Natural killer cell (primary cell): ENCODE data around the gene SLC44A5. TPM values are rescaled to one million over a fixed set of nuclear protein-coding genes. Genes with fewer than 3 reads are reported as not detected.

ENCODE experiments used
- ATAC-seq, 3 donors: fragments of 150-1000 bp in 2 of 3; fragments of 200-7000 bp in 1 of 3; cut with Tn5 transposase; 1 replicate in 1 of 3; 2 replicates in 2 of 3; pipeline ENCODE4 v1.10.0; 2021; ENCODE audit warnings: mild to moderate bottlenecking in 2 of 3, moderate library complexity in 2 of 3
- DNase-seq, 2 donors: peaks; one replicate each; pipeline versions ENCODE4 v3.0.0 to v3.0.0-alpha.2; 2013 to 2021; ENCODE audit warnings: mixed read lengths in 1 of 2
- H3K27ac ChIP-seq: one replicate; pipeline ENCODE4 v1.5.1; 2013; ENCODE audit warnings: mild to moderate bottlenecking, low read length
- H3K27me3 ChIP-seq: one replicate; pipeline ENCODE4 v1.6.1; 2013; ENCODE audit warnings: low read length; ENCODE audit not compliant: control insufficient read depth, insufficient read depth
- H3K36me3 ChIP-seq: one replicate; pipeline ENCODE4 v1.6.1; 2013; ENCODE audit warnings: low read length; ENCODE audit not compliant: control insufficient read depth, insufficient read depth
- H3K4me1 ChIP-seq: one replicate; pipeline ENCODE4 v1.6.1; 2013; ENCODE audit warnings: low read length; ENCODE audit not compliant: control insufficient read depth, insufficient read depth
- H3K4me3 ChIP-seq: one replicate; pipeline ENCODE4 v1.5.1; 2013; ENCODE audit warnings: low read length
- H3K9me3 ChIP-seq: one replicate; pipeline ENCODE4 v1.6.1; 2013; ENCODE audit warnings: low read length; ENCODE audit not compliant: control insufficient read depth, insufficient read depth
- H3K27ac Mint-ChIP-seq, 2 donors: one replicate each; pipeline ENCODE4 v1.8.0; 2022; ENCODE audit warnings: mild to moderate bottlenecking in 2 of 2, mixed read lengths in 2 of 2, moderate library complexity in 1 of 2
- H3K27me3 Mint-ChIP-seq, 2 donors: one replicate each; pipeline ENCODE4 v1.8.0; 2022; ENCODE audit warnings: low read depth in 2 of 2, mixed read lengths in 2 of 2
- H3K36me3 Mint-ChIP-seq: one replicate; pipeline ENCODE4 v1.8.0; 2022; ENCODE audit warnings: mixed read lengths
- H3K4me1 Mint-ChIP-seq, 2 donors: one replicate each; pipeline ENCODE4 v1.8.0; 2022; ENCODE audit warnings: mixed read lengths in 2 of 2
- H3K4me3 Mint-ChIP-seq: one replicate; pipeline ENCODE4 v1.8.0; 2022; ENCODE audit warnings: mild to moderate bottlenecking, moderate library complexity, mixed read lengths
- H3K9me3 Mint-ChIP-seq, 2 donors: one replicate each; pipeline ENCODE4 v1.8.0; 2022; ENCODE audit warnings: mixed read lengths in 2 of 2
- CTCF ChIP-seq: fragments of 200-600 bp; IDR thresholded peaks from one replicate; pipeline ENCODE4 v1.8.0; 2022; ENCODE audit warnings: antibody characterized with exemption
- WGBS: methylation state at CpG from one replicate; pipeline ENCODE4 v1.1.7; 2013; ENCODE audit warnings: missing lambda C conversion rate; ENCODE audit not compliant: insufficient coverage; 5-methylcytosine and 5-hydroxymethylcytosine counted together
- intact Hi-C: fragments of 100-400 bp; cut with micrococcal nuclease; formaldehyde crosslinking; loops from one replicate; pipeline ENCODE4 v1.14.2; 2022
- total RNA-seq, 4 donors: library from RNA; stranded (reverse); fragments of 120-200 nt in 1 of 4; gene quantifications; one replicate each; pipeline versions ENCODE4 v1.2.3 to v1.2.4, GENCODE V29; 2013 to 2022

SLC44A5 gene
- total RNA-seq, 3 donors from 2014 or later (not counting 1 experiment from before 2014, with no cell fraction given) = 0.15 to 1.2 TPM; not detected in 1

GRCh38 chr1:75575837-75576236 is 35.1 kb downstream of the SLC44A5 start:
- ATAC-seq (no peak), DNase-seq (no peak)
- Histone ChIP-seq H3K27me3 (no peaks in the 10 kb centered on the region), H3K4me1 (no peaks in the 10 kb centered on the region), H3K27ac (no peak overlapping the region), H3K9me3 (no peaks in the 10 kb centered on the region), H3K4me3 (no peak overlapping the region), H3K36me3 (no peaks in the 10 kb centered on the region)
- Mint-ChIP-seq H3K9me3 (peaks cover 0 to 9% of the 10 kb centered on the region in 2 donors), H3K36me3 (no peaks in the 10 kb centered on the region), H3K4me1 (no peaks in the 10 kb centered on the region), H3K27me3 (no peaks in the 10 kb centered on the region), H3K4me3 (no peak overlapping the region), H3K27ac (no peak overlapping the region)
- intact Hi-C loops = no loop called here
- no peak for TF ChIP-seq CTCF
- WGBS = 85% methylated on average over 3 of the region's 3 CpGs

- Histone ChIP-seq H3K36me3 (no peaks in the 10 kb centered on the region), H3K27ac (no peak overlapping the region), H3K4me3 (no peak overlapping the region), H3K9me3 (no peaks in the 10 kb centered on the region), H3K4me1 (no peaks in the 10 kb centered on the region), H3K27me3 (no peaks in the 10 kb centered on the region)
- no peak for TF ChIP-seq CTCF
- no peak for ATAC-seq
- Mint-ChIP-seq H3K36me3 (no peaks in the 10 kb centered on the region), H3K4me1 (no peaks in the 10 kb centered on the region), H3K9me3 (peaks cover 0 to 4% of the 10 kb centered on the region in 2 donors), H3K27ac (no peak overlapping the region), H3K4me3 (no peak overlapping the region), H3K27me3 (no peaks in the 10 kb centered on the region)
- intact Hi-C loops = no loop called here
- no peak for DNase-seq
- WGBS = no CpG with 5 or more reads among the region's 1 CpG
Observed at GRCh38 chr1:75567191-75567590, 43.7 kb downstream of the SLC44A5 start.

GRCh38 chr1:75559800-75560199 is 51.1 kb downstream of the SLC44A5 start:
- H3K4me3 ChIP-seq = no peak overlapping the region
- Mint-ChIP-seq H3K4me3 (no peak overlapping the region), H3K27me3 (no peaks in the 10 kb centered on the region), H3K36me3 (no peaks in the 10 kb centered on the region), H3K4me1 (no peaks in the 10 kb centered on the region), H3K27ac (no peak overlapping the region), H3K9me3 (peaks cover 1 to 4% of the 10 kb centered on the region in 2 donors)
- H3K9me3 ChIP-seq = no peaks in the 10 kb centered on the region
- DNase-seq (no peak), ATAC-seq (no peak)
- H3K36me3 ChIP-seq = no peaks in the 10 kb centered on the region
- no peaks in the 10 kb centered on the region for H3K4me1 ChIP-seq
- TF ChIP-seq CTCF = no peak
- H3K27me3 ChIP-seq = no peaks in the 10 kb centered on the region
- intact Hi-C loops = no loop called here
- H3K27ac ChIP-seq = no peak overlapping the region

- H3K27ac Mint-ChIP-seq = no peak overlapping the region
- TF ChIP-seq CTCF = no peak
- Histone ChIP-seq H3K27me3 (no peaks in the 10 kb centered on the region), H3K4me3 (no peak overlapping the region), H3K9me3 (no peaks in the 10 kb centered on the region), H3K4me1 (no peaks in the 10 kb centered on the region), H3K27ac (no peak overlapping the region), H3K36me3 (no peaks in the 10 kb centered on the region)
- H3K9me3 Mint-ChIP-seq = peaks cover 3 to 4% of the 10 kb centered on the region in 2 donors
- 78% methylated on average over 2 of the region's 2 CpGs for WGBS
- no peaks in the 10 kb centered on the region for H3K4me1 Mint-ChIP-seq
- no peak for ATAC-seq
- H3K27me3 Mint-ChIP-seq = no peaks in the 10 kb centered on the region
- no peak overlapping the region for H3K4me3 Mint-ChIP-seq
- no peak for DNase-seq
- intact Hi-C loops = no loop called here
- H3K36me3 Mint-ChIP-seq = no peaks in the 10 kb centered on the region
Observed at GRCh38 chr1:75559136-75559535, 51.8 kb downstream of the SLC44A5 start.
